HG03457 (cell line): Measurements from ENCODE around the gene AQP2.

Experiments
- ATAC-seq: cut with Tn5 transposase; IDR thresholded peaks from one replicate; pipeline ENCODE4 v1.9.1; 2021; ENCODE audit warnings: moderate number of reproducible peaks; ENCODE audit not compliant: unreplicated experiment

The AQP2 gene

DNA sequence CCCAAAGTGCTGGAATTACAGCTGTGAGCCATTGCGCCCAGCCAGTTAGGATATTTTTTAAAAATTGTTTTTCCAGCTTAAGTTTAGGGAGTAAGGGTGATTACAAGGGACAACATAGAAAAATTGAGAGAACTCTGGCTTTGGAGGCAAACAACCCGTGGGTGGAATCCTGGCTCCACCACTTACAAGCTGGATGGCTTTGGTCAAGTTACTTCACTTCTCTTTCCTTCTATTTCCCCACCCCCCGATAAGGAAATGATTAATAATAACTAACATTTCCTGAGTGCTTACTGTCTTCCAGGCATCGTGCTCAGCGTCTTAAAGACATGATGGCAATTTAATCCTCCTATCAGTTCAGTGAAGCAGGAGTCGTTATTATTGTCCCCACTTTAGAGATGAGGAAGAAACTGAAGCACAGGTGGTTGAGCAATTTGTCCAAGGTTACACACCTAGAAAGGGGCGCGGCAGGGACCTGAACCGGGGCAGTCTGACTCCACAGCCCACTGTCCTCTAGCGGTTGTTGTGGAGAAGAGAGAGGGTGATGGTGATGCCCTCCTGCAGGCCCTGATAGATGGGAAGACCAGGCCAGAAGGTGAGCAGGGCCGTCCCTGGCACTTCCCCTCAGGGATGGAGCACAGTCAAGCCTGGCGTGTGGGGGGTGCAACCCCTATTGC, 30.2 kb upstream of the AQP2 start:
- no peak for ATAC-seq

DNA sequence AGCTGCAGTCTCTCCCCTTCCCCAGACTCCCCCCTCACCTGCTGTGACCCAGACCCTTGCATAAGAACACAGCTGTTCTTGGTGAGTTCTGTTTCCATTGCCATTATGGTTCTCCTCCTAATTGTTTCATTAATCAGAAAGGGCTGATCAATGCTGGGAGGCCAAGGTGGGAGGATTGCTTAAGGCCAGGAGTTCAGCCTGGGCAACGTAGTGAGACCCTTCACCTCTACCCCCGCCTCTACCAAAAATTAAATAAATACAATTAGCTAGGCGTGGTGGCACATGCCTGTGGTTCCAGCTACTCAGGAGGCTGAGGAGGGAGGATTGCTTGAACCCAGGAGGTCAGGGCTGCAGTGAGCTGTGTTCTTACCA, 29.6 kb upstream of the AQP2 start:
- ATAC-seq, result no peak

DNA sequence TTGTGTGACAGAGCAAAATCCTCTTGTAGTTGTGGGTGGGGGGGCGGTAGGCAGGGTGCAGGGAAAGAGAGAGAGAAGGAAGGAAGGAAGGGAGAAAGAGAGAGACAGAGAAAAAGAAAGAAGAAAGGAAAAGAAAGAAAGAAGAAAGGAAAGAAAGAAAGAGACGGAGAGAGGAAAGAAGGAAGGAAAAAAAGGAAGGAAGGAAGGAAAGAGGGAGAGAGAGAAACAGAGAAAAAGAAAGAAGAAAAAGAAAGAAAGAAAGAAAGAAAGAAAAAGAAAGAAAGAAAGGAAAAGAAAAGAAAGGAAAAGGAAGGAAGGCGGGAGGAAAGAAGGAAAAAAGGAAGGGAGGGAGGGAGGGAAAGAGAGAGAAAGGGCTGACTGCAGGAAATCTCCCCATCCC, 29.2 kb upstream of the AQP2 start:
- no peak for ATAC-seq

DNA sequence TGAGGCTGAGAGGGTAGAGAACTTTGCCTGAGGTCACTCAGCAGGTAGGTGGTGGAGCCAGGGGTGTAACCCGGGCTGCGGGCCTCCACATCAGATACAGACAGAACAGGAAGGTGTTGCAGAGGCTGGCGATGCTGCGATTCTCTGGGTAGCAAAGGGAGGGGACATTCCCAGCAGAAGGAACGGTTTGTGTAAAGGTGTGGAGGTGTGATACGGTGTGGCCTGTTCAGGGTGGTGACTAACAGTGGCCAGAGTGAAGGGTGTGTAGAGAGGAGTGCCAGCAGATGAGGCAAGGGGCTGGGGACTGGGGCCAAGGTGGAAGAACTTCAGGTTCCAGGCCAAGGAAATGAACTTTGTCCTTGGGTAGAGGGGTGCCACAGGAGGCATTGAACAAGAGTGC, 28.6 kb upstream of the AQP2 start:
- no peak for ATAC-seq

DNA sequence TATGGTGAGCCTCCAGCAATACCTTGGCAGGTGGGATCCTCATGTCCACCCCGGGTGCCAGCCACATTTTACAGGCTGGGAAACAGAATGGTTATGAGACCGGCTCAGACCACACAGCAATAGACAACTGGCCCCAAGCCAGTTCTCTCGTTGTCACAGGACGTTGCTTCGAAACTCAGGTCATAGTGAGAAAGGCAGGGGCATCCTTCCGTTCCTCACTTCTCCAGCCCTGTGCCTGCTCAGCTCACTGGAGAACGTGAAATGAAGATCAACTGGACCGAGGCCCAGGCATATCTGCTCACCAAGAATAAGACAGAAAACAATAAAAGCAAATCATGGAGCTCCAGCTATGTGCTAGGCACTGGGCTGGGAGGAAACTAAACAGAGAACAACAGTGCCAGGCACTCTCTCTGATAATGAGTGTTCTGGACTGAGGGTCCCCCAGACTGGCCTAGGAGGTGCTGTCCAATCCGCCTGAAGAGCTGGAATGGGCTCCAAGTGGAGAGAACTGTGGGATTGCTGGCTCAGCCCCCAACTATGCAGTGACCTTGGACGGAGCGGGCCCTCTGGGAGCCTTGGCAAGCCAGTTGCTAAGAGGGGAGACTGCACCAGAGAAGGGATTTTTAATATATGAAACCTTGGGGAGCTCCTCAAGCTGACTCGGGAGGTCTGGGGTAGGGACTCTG, 28.0 kb upstream of the AQP2 start:
- ATAC-seq, result no peak

DNA sequence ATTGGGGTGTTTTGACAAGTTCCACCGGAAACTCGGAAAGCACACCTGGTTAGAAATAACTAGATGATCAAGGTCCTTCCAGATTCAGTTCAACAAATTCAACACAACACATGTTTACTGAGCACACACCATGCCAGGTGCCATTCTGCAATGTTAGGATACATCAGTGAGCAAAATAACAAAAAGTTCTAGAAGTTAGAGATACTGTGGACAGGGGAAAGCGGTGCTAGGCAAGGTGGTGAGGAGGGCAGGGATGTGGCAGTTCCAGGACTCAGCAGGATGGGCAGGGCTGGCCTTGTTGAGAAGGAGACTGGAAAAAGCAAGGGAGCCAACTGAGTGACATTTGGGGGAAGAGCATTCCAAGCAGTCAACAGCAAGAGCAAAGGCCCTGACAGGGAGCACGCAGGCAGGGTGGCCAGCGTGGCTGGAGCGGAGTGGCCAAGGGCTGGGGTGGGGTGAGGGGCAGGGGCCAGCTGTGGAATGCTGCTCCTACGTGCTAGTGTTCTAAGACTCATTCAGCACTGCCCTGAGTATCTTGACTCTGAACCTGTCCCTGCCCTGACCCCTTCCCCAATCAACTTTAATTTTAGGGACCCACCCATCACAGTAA, 27.4 kb upstream of the AQP2 start:
- no peak for ATAC-seq

DNA sequence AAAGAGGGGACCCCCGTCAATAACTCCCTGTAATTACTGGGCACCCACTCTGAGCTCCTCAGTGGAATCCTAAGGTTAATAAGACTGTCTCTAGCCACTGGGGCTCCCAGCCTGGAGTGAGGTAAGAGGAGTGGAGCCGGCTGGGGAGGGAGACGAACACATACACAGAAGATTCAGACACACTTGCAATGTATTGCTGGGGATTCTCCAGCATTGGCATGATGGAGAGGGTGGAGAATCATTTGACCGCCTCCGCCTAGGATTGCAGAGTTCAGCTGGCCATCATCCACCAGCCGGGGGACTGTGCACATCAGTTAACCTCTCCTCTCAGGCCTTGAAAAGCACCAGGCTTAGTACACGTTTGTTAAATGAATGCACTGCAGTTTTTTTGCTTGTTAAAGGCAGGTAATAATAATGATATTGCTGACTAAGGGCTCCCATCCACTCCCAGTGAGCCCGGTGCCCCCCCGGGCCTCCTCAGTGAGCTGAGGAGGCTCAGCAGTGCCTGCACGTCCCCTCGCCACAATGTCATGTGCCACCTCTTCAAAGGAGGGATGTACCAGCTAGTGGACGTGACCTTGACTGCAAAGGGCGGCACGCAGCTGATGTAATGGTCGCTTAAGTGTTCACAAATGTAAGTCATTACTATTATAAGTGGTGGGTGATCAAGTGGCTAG, 26.5 kb upstream of the AQP2 start:
- ATAC-seq, result no peak

DNA sequence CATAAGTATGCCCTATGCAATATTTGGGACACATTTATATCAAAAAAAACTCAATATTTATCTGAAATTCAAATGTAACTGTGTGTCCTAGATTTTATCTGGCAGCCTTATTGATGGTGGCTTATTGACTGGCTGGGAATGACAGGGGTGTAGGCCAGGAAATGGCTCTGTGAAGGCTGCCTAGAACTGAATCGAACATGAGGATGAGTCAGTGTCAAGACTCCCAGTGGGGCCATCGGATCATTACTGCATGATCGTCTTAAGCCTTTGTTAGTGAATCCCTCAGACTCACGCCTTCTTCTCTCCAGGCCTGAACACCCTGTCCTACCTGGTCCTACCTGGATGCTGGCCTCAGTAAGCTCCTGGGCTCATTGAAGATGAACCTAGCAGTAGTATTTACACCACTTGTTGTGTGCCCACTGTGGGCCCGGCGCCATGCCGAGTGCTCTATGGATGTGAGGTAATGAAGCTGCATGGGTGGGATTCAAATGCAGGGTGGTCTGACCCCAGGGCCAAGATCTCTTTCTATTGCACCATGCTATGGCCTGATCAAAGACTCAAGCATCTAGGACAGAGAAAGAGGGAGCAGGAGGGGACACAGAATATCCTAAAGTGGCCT, 25.8 kb upstream of the AQP2 start:
- no peak for ATAC-seq

DNA sequence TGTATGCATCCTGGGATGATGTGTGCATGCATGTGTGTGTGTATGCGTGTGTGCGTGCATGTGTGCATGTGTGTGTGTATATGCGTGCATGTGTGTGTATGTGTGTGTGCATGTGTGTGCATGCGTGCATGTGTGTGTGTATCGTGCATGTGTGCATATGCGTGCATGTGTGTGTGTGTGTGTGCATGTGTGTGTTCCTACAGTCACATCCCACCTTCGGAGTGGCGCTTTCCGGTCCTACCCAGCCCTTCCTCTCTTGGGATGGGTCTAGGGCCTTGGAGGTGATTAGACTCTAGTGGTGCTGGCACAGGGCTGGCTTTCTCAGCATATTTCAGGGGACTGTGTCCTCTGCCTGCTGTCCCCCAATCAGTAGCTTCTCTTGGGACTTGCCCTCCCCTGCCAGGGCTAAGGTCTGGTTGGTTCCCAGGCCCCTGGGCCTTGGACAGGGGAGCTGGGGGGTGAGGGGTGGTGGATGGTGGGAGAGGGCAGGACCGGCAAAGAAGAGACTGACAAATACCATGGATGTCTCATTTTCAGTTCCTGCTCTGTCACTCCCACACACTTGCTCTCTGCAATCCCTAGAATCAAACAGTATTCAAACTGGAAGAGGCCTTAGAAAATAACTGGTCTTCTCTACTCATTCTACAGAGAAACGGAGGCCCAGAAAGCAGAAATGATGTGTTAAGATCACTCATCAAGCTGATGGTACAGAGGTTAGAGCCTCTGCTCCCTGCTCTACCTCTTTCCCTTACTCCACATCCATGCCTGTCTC, 24.9 kb upstream of the AQP2 start:
- no peak for ATAC-seq

DNA sequence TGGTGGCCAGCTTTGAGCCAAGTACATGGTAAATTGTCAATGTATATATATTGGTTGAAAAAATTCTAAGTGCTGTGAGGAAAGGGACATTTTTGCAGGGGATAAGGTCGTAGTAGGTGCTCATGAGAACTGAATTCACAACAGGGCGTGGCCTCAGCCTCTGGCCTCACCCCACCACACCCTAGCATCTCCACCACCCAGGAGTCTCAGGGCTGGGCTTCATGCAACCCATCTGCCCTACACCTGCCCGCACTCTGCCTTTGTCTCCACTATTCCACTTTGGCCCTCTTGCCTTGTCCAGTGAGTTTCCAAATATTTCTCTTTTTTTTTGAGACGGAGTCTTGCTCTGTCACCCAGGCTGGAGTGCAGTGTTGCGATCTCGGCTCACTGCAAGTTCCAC, 22.1 kb upstream of the AQP2 start:
- ATAC-seq, result no peak

DNA sequence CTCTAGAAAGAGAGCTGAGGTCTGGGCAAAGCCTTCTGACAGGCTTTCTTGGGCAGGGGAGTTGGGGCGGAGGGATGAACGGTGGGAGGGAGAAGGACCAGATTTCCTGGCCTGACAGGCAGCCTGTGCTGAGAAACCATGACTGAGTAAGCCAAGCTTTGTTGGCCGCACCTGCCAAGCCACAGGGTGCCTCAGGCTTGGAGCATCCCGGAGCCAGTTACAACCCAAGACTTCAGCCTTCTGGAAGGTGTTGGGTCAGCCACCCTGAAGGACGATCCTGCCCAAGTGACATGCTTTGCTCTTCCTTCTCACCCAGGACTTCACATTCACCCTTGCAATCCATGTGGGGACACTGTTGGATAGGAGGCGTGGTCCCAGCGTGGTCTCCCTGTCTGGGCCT, 21.0 kb upstream of the AQP2 start:
- ATAC-seq, result no peak

DNA sequence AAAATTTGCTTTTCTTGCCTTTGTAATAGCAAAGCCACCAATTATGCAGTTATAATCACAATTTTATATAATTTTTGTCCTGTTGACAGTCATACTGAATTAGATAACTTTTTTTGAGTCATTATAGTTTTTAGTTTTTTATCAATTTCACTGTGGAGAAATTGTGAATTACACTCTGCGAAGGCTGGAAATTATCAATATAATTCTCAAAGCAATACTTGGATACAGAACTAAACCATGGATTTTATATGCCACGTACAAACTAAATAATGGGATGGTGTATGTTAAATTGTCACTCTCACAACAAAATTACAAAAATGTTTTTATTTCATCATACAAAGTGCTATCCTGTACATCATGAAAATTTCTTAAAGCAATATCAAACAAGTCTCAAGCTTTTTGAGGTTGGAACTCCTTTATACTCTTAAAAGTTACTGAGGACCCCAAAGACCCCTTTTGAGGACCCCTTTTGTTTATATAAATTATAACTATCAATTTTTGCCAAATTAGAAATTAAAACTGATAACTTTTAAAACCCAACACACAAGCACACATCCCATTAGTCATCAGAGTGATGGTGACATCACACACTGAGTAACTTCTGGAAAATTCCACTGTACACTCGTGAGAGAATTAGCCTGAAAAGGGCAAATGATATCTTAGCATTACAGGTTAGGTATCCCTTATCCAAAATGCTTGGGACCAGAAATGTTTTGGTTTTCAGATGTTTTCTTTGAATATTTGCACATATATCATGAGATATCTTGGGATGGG, 19.8 kb upstream of the AQP2 start:
- ATAC-seq, result no peak

DNA sequence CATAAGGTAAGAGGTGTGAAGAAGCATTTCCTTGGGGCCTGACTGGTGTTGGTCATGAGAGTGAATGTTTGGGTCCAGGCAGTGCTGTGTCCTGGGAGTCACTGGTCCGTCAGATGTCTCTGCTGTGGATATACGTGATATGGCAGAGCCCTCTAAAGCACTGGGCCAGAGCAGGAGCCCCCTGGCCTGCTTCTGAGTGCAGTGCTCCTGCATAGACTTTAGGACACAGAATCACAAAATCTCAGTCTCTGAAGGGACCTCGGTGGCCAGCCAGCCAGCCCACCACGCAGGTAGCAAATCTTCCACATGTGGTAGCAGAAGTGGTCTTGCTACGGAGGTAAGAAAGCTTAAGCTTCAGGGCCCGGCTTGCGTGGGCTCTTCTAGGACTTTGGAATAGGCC, 18.5 kb upstream of the AQP2 start:
- ATAC-seq, result no peak

DNA sequence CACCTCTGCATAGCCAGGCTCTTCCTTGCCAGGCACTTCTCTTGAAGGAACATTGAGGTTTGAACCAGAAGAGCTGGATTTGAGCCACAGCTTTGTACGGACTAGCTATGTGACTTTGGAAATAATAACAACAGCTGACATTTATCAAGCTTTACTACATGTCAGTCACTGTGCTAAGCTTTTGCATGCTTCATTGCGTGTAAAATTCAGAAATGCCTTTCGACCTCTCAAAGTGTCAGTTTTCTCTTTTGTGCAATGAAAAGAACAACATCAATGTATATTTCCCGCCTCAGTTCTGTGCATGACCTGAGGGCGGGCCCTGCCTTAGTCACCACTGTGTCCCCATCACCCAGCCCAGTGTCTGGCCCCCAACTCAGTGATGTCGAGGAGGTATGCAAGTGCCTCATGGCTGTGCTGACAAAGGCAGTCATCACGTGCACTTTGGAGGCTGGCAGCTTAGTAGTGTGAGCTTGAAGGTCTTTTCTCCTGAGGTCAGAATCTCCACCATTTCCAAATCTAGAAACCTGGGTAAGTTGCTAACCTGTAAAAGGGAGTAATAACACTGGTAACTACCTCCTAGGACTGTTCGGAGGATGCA, 17.9 kb upstream of the AQP2 start:
- ATAC-seq, result no peak

DNA sequence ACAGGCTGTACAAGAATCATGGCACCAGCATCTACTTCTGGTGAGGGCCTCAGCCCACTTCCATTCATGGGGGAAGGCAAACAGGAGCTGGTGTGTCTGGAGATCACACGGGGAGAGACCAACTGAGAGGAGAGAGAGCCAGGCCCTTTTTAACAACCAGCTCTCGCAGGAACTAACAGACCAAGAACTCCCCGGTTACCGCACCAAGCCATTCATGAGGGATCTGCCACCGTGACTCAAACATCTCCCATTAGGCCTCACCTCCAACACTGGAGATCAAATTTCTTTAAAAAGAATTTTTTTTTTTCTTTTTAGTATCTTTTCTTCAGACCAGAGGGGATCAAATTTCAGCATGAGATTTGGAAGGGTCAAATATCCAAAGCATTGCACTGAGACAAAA, 16.7 kb upstream of the AQP2 start:
- ATAC-seq, result no peak

DNA sequence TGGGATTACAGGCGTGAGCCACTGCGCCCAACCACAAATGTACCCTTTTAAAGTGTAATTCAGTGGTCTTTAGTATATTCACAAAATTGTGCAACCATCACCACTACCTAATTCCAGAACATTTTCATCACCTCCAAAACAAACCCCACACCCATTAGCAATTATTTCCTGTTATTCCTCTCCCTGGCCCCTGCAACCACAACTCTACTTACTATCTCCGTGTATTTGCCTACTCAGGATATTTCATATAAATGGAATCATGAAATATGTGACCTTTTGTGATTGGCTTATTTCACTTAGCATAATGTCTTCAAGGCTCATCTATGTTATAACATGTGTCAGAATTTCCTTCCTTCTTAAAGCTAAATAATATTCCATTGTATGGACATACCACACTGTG, 16.0 kb upstream of the AQP2 start:
- ATAC-seq, result no peak

DNA sequence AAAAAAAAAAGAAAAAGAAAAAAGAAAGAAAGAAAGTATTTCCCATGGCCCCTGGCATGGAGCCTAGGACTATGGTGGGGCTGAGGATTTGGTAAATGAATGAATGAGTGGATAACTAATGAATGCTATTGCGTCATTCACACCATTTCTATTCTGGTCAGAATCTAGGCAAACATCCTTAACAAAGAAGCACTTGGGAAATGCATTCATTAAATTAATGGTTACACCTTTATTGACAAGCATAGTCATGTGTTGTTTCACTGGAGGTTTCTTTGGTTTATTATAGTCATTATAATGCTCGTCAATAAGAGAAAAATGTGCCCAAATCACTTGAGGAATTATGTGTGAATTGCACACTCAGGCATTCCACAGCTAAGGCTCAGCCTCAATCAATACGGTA, 13.6 kb upstream of the AQP2 start:
- ATAC-seq, result no peak

DNA sequence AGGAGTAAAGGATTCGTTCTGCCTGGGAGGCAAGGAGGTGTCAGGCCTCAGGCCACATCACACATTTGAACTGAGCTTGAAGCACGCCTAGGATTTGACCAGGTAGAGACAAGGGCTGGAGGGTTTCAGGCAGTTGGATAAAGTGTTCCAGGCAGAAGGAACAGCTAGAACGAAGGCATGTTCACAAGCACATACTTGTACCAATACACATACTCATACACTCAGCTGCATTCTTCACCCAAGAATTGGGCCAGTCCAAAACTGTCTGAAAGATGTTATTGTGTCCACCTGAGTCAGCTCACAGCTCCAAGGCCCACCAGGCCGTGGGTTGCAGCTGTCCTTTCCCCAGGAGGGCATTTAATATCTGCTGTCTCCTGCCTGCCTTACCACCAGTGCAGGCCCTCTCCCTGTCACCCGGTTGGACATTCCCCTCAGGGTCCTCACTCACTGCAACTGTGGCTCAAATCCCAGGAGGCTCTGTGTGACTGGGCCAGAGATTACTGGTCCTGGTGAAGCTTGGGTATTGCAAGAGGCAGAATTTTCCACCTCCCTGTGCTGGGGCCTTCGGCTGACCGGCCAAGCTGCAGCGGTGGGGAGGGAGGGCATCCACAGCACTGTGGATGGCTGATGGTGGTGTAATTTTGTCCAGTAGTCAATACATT, 12.8 kb upstream of the AQP2 start:
- no peak for ATAC-seq

DNA sequence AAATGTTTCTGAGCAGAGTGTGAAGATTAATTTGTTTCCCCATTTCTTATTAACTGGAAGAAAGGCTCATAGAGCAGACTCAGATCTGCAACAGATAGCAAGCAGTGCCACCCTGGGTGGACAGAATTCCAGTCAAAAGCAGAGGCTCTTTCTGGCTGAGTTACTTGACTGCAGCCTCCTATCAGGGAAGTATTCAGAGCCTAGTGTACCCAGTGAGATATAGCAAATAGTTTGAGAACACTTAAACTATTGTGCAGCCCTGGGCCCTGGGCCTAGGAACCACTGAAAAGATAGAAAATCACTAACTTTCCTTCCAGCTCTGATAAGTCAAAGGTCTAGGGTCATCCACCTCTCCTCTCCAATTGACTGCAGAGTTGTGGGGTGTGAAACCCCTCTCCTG, 11.2 kb upstream of the AQP2 start:
- no peak for ATAC-seq
